ENCODE results near the gene ABHD17C. TPM values are rescaled to one million over a fixed set of nuclear protein-coding genes. Genes with fewer than 3 reads are reported as not detected.

Gene ABHD17C
- total RNA-seq, 1 donor from 2014 or later: 3.7 TPM

DNA sequence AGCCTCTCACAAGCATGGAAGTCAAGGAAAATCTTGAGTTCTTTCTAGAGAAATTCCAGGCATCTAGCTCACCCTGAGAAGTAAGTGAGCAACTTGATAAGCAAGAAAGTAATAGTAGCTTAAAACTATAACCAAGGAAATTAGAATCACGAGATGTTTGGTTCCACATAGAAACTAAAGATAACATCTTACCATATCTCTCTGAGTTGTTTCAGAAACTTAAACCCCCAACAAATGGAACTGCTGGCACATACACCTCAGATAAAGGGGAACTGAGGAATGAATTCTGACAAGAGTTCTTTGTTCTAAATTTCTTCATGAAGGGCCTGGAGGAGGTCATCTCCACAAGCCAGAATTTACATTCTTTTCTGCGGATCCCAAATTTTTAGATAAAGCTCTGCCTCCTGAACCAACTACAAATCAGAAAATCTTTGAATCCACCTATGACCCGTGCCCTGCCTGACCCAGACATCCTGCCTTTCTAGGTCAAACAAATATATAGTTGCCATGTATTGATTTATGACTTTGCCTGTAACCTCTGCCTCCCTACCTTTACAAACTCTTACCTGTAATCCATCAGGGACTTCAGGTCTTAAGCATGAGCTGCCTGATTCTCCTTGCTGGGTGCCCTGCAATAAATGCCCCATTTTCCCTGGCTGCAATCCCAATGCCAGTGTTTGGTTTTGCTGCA, 26.4 kb upstream of the ABHD17C start:
- no peaks in the 10 kb centered on the region for H3K27me3 ChIP-seq (ENCODE audit: control insufficient read depth in 3 of 3, insufficient read depth in 3 of 3, low read length in 3 of 3)
- H3K27ac ChIP-seq (ENCODE audit: low read depth, low read length): no peak overlapping the region
- no peaks in the 10 kb centered on the region for H3K36me3 ChIP-seq (ENCODE audit: control insufficient read depth in 3 of 3, insufficient read depth in 3 of 3, low read length in 3 of 3)
- no peak overlapping the region for H3K4me3 ChIP-seq (ENCODE audit: low read length in 3 of 3)
- H3K9ac ChIP-seq (ENCODE audit: low read depth in 1 of 3, low read length in 3 of 3): no peak overlapping the region
- H3K4me1 ChIP-seq (ENCODE audit: control insufficient read depth in 3 of 3, insufficient read depth in 3 of 3, low read length in 3 of 3): no peaks in the 10 kb centered on the region
- no peaks in the 10 kb centered on the region for H3K9me3 ChIP-seq (ENCODE audit: control insufficient read depth in 3 of 3, low read length in 3 of 3)

GRCh38 chr15:80669663-80670273, 25.3 kb upstream of the ABHD17C start:
- H3K9ac ChIP-seq (ENCODE audit: low read depth in 1 of 3, low read length in 3 of 3): no peak overlapping the region
- H3K36me3 ChIP-seq (ENCODE audit: control insufficient read depth in 3 of 3, insufficient read depth in 3 of 3, low read length in 3 of 3): no peaks in the 10 kb centered on the region
- no peaks in the 10 kb centered on the region for H3K27me3 ChIP-seq (ENCODE audit: control insufficient read depth in 3 of 3, insufficient read depth in 3 of 3, low read length in 3 of 3)
- no peaks in the 10 kb centered on the region for H3K4me1 ChIP-seq (ENCODE audit: control insufficient read depth in 3 of 3, insufficient read depth in 3 of 3, low read length in 3 of 3)
- H3K4me3 ChIP-seq (ENCODE audit: low read length in 3 of 3): no peak overlapping the region
- H3K27ac ChIP-seq (ENCODE audit: low read depth, low read length): no peak overlapping the region
- H3K9me3 ChIP-seq (ENCODE audit: control insufficient read depth in 3 of 3, low read length in 3 of 3): no peaks in the 10 kb centered on the region

GRCh38 chr15:80673561-80674244, 21.4 kb upstream of the ABHD17C start:
- Histone ChIP-seq H3K9ac (ENCODE audit: low read depth in 1 of 3, low read length in 3 of 3) (no peak overlapping the region), H3K36me3 (ENCODE audit: control insufficient read depth in 3 of 3, insufficient read depth in 3 of 3, low read length in 3 of 3) (no peaks in the 10 kb centered on the region)

GRCh38 chr15:80674245-80674614, 20.9 kb upstream of the ABHD17C start:
- no peaks in the 10 kb centered on the region for H3K9me3 ChIP-seq (ENCODE audit: control insufficient read depth in 3 of 3, low read length in 3 of 3)
- no peaks in the 10 kb centered on the region for H3K4me1 ChIP-seq (ENCODE audit: control insufficient read depth in 3 of 3, insufficient read depth in 3 of 3, low read length in 3 of 3)
- peaks cover 0 to 12% (median 0%) of the 10 kb centered on the region in 3 donors for H3K27me3 ChIP-seq (ENCODE audit: control insufficient read depth in 3 of 3, insufficient read depth in 3 of 3, low read length in 3 of 3)
- no peak overlapping the region for H3K27ac ChIP-seq (ENCODE audit: low read depth, low read length)
- no peaks in the 10 kb centered on the region for H3K36me3 ChIP-seq (ENCODE audit: control insufficient read depth in 3 of 3, insufficient read depth in 3 of 3, low read length in 3 of 3)
- no peak overlapping the region for H3K9ac ChIP-seq (ENCODE audit: low read depth in 1 of 3, low read length in 3 of 3)
- H3K4me3 ChIP-seq (ENCODE audit: low read length in 3 of 3): no peak overlapping the region

More at GRCh38 chr15:80673561-80674244, 21.4 kb upstream of the ABHD17C start:
- no peaks in the 10 kb centered on the region for H3K4me1 ChIP-seq (ENCODE audit: control insufficient read depth in 3 of 3, insufficient read depth in 3 of 3, low read length in 3 of 3)
- no peak overlapping the region for H3K4me3 ChIP-seq (ENCODE audit: low read length in 3 of 3)
- no peaks in the 10 kb centered on the region for H3K9me3 ChIP-seq (ENCODE audit: control insufficient read depth in 3 of 3, low read length in 3 of 3)
- peaks cover 0 to 12% (median 0%) of the 10 kb centered on the region in 3 donors for H3K27me3 ChIP-seq (ENCODE audit: control insufficient read depth in 3 of 3, insufficient read depth in 3 of 3, low read length in 3 of 3)
- no peak overlapping the region for H3K27ac ChIP-seq (ENCODE audit: low read depth, low read length)

DNA sequence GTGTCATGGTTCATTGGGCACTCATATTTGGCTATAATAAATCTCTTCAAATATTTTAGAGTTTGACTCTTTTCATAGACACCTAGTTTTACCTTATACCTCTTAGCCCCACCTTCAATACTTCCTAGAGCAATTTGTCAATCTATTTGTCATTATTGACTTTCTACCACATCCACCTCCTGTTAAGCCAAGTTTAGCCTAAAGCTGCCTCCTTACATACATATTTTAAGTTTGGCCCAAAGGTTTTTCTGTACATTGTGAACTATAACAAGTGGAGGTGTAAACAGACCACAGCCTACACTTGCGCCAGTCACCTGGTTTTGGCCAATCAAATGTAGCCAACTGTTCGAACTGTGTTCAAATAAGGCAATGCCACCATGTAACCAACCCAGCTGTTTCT, 18.1 kb upstream of the ABHD17C start:
- Histone ChIP-seq H3K27ac (ENCODE audit: low read depth, low read length) (no peak overlapping the region), H3K9ac (ENCODE audit: low read depth in 1 of 3, low read length in 3 of 3) (no peak overlapping the region), H3K4me3 (ENCODE audit: low read length in 3 of 3) (no peak overlapping the region), H3K36me3 (ENCODE audit: control insufficient read depth in 3 of 3, insufficient read depth in 3 of 3, low read length in 3 of 3) (no peaks in the 10 kb centered on the region), H3K27me3 (ENCODE audit: control insufficient read depth in 3 of 3, insufficient read depth in 3 of 3, low read length in 3 of 3) (peaks cover 0 to 12% (median 0%) of the 10 kb centered on the region in 3 donors), H3K4me1 (ENCODE audit: control insufficient read depth in 3 of 3, insufficient read depth in 3 of 3, low read length in 3 of 3) (no peaks in the 10 kb centered on the region), H3K9me3 (ENCODE audit: control insufficient read depth in 3 of 3, low read length in 3 of 3) (no peaks in the 10 kb centered on the region)

DNA sequence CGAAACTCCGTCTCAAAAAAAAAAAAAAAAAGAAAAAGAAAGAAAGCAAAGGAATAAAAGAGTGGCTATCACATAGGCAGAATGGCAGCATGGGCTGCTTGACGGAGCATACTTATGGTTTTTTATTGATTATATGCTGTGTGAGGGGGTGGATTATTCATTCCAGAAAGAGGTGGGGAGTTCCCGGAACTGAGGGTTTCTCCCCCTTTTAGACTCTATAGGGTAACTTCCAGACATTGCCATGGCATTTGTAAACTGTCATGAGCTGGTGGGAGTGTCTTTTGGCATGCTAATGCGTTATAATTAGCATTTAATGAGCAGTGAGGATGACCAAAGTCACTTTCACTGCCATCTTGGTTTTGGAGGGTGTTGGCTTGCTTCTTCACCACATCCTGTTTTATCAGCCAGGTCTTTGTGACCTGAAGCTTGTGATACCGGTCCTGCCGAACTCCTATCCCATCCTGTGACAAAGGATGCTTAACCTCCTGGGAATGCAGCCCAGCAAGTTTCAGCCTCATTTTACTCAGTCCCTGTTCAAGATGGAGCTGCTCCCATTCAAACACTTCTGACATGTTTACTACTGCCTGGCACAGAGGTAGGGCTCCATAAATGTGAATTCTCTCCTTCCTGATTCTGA, 15.8 kb upstream of the ABHD17C start:
- H3K4me3 ChIP-seq (ENCODE audit: low read length in 3 of 3): no peak overlapping the region
- no peaks in the 10 kb centered on the region for H3K9me3 ChIP-seq (ENCODE audit: control insufficient read depth in 3 of 3, low read length in 3 of 3)
- no peak overlapping the region for H3K27ac ChIP-seq (ENCODE audit: low read depth, low read length)
- no peaks in the 10 kb centered on the region for H3K36me3 ChIP-seq (ENCODE audit: control insufficient read depth in 3 of 3, insufficient read depth in 3 of 3, low read length in 3 of 3)
- no peak overlapping the region for H3K9ac ChIP-seq (ENCODE audit: low read depth in 1 of 3, low read length in 3 of 3)
- peaks cover 0 to 12% (median 2%) of the 10 kb centered on the region in 3 donors for H3K27me3 ChIP-seq (ENCODE audit: control insufficient read depth in 3 of 3, insufficient read depth in 3 of 3, low read length in 3 of 3)
- no peaks in the 10 kb centered on the region for H3K4me1 ChIP-seq (ENCODE audit: control insufficient read depth in 3 of 3, insufficient read depth in 3 of 3, low read length in 3 of 3)

DNA sequence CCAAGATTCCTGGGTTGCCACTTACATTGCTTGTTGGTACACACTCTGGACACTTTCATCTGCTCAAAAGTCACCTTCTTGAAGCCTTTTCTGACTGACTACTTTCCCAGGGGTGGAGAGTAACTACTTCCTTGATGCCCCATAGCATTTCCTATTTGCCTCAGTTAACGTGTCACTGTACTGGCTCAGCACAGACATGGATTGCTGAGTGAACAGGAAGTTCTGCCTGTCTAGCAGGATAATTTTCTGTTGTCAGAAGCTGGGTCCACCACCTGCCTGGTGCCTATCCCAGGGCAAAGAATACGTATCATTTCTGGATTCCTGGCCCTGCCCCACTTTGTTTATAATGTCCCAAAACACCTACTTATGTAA, 15.3 kb upstream of the ABHD17C start:
- H3K9ac ChIP-seq (ENCODE audit: low read depth in 1 of 3, low read length in 3 of 3): no peak overlapping the region
- no peak overlapping the region for H3K4me3 ChIP-seq (ENCODE audit: low read length in 3 of 3)
- H3K27ac ChIP-seq (ENCODE audit: low read depth, low read length): no peak overlapping the region
- H3K9me3 ChIP-seq (ENCODE audit: control insufficient read depth in 3 of 3, low read length in 3 of 3): no peaks in the 10 kb centered on the region
- H3K4me1 ChIP-seq (ENCODE audit: control insufficient read depth in 3 of 3, insufficient read depth in 3 of 3, low read length in 3 of 3): no peaks in the 10 kb centered on the region
- H3K27me3 ChIP-seq (ENCODE audit: control insufficient read depth in 3 of 3, insufficient read depth in 3 of 3, low read length in 3 of 3): peaks cover 0 to 14% (median 2%) of the 10 kb centered on the region in 3 donors
- H3K36me3 ChIP-seq (ENCODE audit: control insufficient read depth in 3 of 3, insufficient read depth in 3 of 3, low read length in 3 of 3): no peaks in the 10 kb centered on the region

DNA sequence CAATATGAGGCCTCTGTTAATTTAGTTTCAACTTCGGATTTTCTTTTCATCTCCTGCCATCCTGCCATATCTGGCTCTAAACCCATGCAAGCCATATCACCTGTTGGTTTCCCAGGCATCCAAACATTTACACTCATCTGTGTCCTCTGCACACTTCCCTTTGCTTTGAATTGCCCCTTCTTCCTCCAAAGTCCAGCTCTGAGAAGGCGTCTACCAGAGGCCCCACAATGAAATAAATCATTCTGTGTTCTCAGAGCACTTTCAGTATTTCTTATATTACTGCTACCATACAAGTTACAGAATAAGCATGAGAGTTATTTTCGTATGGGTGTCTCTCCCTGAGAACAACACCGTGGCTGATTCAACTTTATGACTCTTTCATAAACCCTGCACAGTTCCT, 12.9 kb upstream of the ABHD17C start:
- no peak overlapping the region for H3K27ac ChIP-seq (ENCODE audit: low read depth, low read length)

GRCh38 chr15:80684697-80685096, 10.4 kb upstream of the ABHD17C start:
- H3K9me3 ChIP-seq (ENCODE audit: control insufficient read depth in 3 of 3, low read length in 3 of 3): no peaks in the 10 kb centered on the region
- no peak overlapping the region for H3K9ac ChIP-seq (ENCODE audit: low read depth in 1 of 3, low read length in 3 of 3)
- no peaks in the 10 kb centered on the region for H3K36me3 ChIP-seq (ENCODE audit: control insufficient read depth in 3 of 3, insufficient read depth in 3 of 3, low read length in 3 of 3)
- H3K27ac ChIP-seq (ENCODE audit: low read depth, low read length): no peak overlapping the region
- H3K4me1 ChIP-seq (ENCODE audit: control insufficient read depth in 3 of 3, insufficient read depth in 3 of 3, low read length in 3 of 3): no peaks in the 10 kb centered on the region
- no peak overlapping the region for H3K4me3 ChIP-seq (ENCODE audit: low read length in 3 of 3)
- H3K27me3 ChIP-seq (ENCODE audit: control insufficient read depth in 3 of 3, insufficient read depth in 3 of 3, low read length in 3 of 3): peaks cover 0 to 2% (median 2%) of the 10 kb centered on the region in 3 donors

More for the DNA sequence above, 12.9 kb upstream of the ABHD17C start:
- H3K27me3 ChIP-seq (ENCODE audit: control insufficient read depth in 3 of 3, insufficient read depth in 3 of 3, low read length in 3 of 3): peaks cover 0 to 9% (median 2%) of the 10 kb centered on the region in 3 donors
- no peak overlapping the region for H3K9ac ChIP-seq (ENCODE audit: low read depth in 1 of 3, low read length in 3 of 3)
- H3K9me3 ChIP-seq (ENCODE audit: control insufficient read depth in 3 of 3, low read length in 3 of 3): no peaks in the 10 kb centered on the region
- no peak overlapping the region for H3K4me3 ChIP-seq (ENCODE audit: low read length in 3 of 3)
- no peaks in the 10 kb centered on the region for H3K36me3 ChIP-seq (ENCODE audit: control insufficient read depth in 3 of 3, insufficient read depth in 3 of 3, low read length in 3 of 3)
- no peaks in the 10 kb centered on the region for H3K4me1 ChIP-seq (ENCODE audit: control insufficient read depth in 3 of 3, insufficient read depth in 3 of 3, low read length in 3 of 3)

DNA sequence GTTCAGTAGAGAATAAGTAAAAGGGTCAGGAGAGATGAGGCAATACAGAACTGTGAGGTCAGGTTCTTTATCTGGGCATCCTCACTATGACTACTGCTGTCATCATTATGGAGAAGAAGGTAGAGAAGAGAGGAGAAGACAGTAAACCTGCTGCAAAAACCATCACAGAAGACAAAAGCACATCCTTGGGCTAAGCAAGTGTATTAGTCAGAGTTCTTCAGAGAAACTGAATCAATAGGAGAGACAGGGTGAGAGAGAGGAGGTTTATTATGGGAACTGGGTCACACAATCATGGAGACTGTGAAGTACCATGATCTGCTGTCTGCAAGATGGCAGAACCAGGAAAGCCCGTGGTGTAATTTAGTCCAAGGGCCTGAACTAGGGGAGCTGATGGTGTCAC, 9.5 kb upstream of the ABHD17C start:
- Histone ChIP-seq H3K27ac (ENCODE audit: low read depth, low read length) (no peak overlapping the region), H3K9me3 (ENCODE audit: control insufficient read depth in 3 of 3, low read length in 3 of 3) (no peaks in the 10 kb centered on the region), H3K4me3 (ENCODE audit: low read length in 3 of 3) (no peak overlapping the region), H3K4me1 (ENCODE audit: control insufficient read depth in 3 of 3, insufficient read depth in 3 of 3, low read length in 3 of 3) (no peaks in the 10 kb centered on the region), H3K27me3 (ENCODE audit: control insufficient read depth in 3 of 3, insufficient read depth in 3 of 3, low read length in 3 of 3) (peaks cover 0 to 2% (median 2%) of the 10 kb centered on the region in 3 donors), H3K9ac (ENCODE audit: low read depth in 1 of 3, low read length in 3 of 3) (no peak overlapping the region), H3K36me3 (ENCODE audit: control insufficient read depth in 3 of 3, insufficient read depth in 3 of 3, low read length in 3 of 3) (no peaks in the 10 kb centered on the region)

Measured in skeletal muscle tissue (tissue), 4 donors.